ENCODE data around the gene CD79A. TPM values are rescaled to one million over a fixed set of nuclear protein-coding genes. Genes with fewer than 3 reads are reported as not detected.
A peak's percentile ranks its signal among the peaks of the same experiment; 100 is the strongest.

Gene CD79A
- total RNA-seq, 1 experiment from 2014 or later: 0.69 TPM

DNA sequence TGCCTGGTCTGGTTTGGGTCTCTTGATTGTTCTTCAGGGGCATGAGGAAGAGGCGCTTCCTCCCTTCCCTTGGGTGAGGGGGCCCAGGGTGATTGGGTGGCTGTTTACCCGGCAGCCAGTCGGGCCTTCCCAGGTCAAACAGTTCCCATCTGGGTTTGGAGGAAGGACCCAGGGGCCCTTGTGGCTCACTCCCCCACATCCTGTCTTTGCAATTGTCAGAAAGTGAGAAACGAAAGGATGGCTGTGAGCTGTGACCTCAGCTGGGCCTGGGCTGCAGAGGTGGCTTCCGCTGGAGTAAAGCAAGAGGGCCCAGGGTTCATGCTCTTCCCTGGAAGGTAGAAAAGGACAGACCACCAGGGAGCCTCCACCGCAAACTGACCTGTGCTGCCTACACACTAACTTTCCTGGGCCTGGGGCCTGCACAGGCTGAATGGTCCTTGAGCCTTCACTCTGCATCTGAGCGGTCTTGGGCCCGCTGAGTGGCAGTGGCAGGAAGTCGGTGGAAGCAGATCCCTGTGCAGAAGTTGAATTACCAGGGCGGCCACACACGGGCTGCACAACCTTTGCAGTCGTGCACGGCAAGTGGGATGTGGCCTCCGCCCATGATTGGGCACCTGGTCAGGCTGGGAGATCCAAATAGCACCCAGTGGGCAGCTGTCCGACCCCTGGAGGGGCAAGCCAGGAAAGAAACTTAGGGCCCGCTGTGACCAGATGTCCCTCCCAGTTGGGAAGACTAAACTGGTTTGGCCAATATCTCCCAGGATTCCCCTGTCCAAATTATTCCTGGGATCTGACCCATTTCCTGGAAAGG is 5.3 kb upstream of the CD79A start:
- H3K9ac ChIP-seq (ENCODE audit: low read length): no peak overlapping the region; the same call in 1 of the 2 replicates
- no peaks in the 10 kb centered on the region for H3K27me3 ChIP-seq (ENCODE audit: insufficient read depth, low read length)
- DNase-seq (ENCODE audit: low read depth, low spot score) (no peak), ATAC-seq (peak; percentile 13)
- no peak overlapping the region for H3K4me3 ChIP-seq (replicated peaks in 1 of 2; ENCODE audit: low read depth in 1 of 2, low read length in 2 of 2)
- peaks cover 0 to 34% of the 10 kb centered on the region in 2 experiments; a peak in 2 of 4 replicates for H3K4me1 ChIP-seq (ENCODE audit: control insufficient read depth in 1 of 2, insufficient read depth in 2 of 2, low read length in 2 of 2)
- CTCF ChIA-PET: interaction anchor here (1.5 to 2.3 kb wide), 5 partner anchors 12 to 163 kb away, joined by 3 to 16 read pairs (median 6); partner anchors contain the start of genes RABAC1 and RPS19
- H3K9me3 ChIP-seq (ENCODE audit: control insufficient read depth in 1 of 2, insufficient read depth in 1 of 2, low read depth in 1 of 2, low read length in 2 of 2): no peaks in the 10 kb centered on the region
- no TSS peak for BruUV-seq (replicated peaks)
- H3K27ac ChIP-seq (ENCODE audit: low read depth, low read length): peak overlapping the region; percentile 51
- RAD21 ChIA-PET (ENCODE audit: low non-redundant PET in 1 of 2, low total read pairs in 2 of 2, uncharacterized antibody in 2 of 2, unreplicated experiment in 2 of 2): no interaction called here
- H3K4me2 ChIP-seq (ENCODE audit: low read length): no peak overlapping the region
- intact Hi-C loops (cut with micrococcal nuclease): no loop called here
- TF ChIP-seq JUND (IDR thresholded peaks at IDR 0.05) (peak; percentile 42; the same call in 1 of the 2 replicates), ZFX (IDR thresholded peaks at IDR 0.05) (no peak), POLR2AphosphoS5 (IDR thresholded peaks at IDR 0.05; ENCODE audit: low read depth, low read length) (peak; percentile 48; the same call in 1 of the 2 replicates), SIN3A (IDR thresholded peaks at IDR 0.05; ENCODE audit: low read depth) (peak; percentile 34; the same call in 1 of the 2 replicates)
- H2AFZ ChIP-seq (ENCODE audit: low read depth, low read length, poor library complexity, severe bottlenecking): no peak overlapping the region
- no peaks in the 10 kb centered on the region for H3K9me2 ChIP-seq (ENCODE audit: insufficient read depth)
- peaks cover 33% of the 10 kb centered on the region for H3K79me2 ChIP-seq (ENCODE audit: insufficient read depth, low read length)
- peaks cover 34 to 49% of the 10 kb centered on the region in 2 experiments for H3K36me3 ChIP-seq (ENCODE audit: control insufficient read depth in 1 of 2, insufficient read depth in 2 of 2, low read length in 2 of 2)
- H4K20me1 ChIP-seq (ENCODE audit: insufficient read depth): peaks cover 39% of the 10 kb centered on the region; the same call in 1 of the 2 replicates
- POLR2A ChIA-PET: interaction anchor here (1.7 to 5.2 kb wide), 3 partner anchors 12 to 85 kb away, joined by 4 to 36 read pairs (median 6); partner anchors contain the start of gene RPS19

- H3K27ac ChIP-seq (ENCODE audit: low read depth, low read length): peak overlapping the region; percentile 51
These were observed 4.7 kb upstream of the CD79A start for GRCh38 chr19:41872384-41872774.

More at GRCh38 chr19:41872384-41872774, 4.7 kb upstream of the CD79A start:
- Histone ChIP-seq H3K36me3 (ENCODE audit: control insufficient read depth in 1 of 2, insufficient read depth in 2 of 2, low read length in 2 of 2) (peaks cover 30 to 43% of the 10 kb centered on the region in 2 experiments), H3K27me3 (ENCODE audit: insufficient read depth, low read length) (no peaks in the 10 kb centered on the region), H3K4me1 (ENCODE audit: control insufficient read depth in 1 of 2, insufficient read depth in 2 of 2, low read length in 2 of 2) (peaks cover 0 to 34% of the 10 kb centered on the region in 2 experiments; a peak in 2 of 4 replicates), H3K79me2 (ENCODE audit: insufficient read depth, low read length) (peaks cover 27% of the 10 kb centered on the region), H3K9me3 (ENCODE audit: control insufficient read depth in 1 of 2, insufficient read depth in 1 of 2, low read depth in 1 of 2, low read length in 2 of 2) (no peaks in the 10 kb centered on the region), H3K9me2 (ENCODE audit: insufficient read depth) (no peaks in the 10 kb centered on the region), H3K4me2 (ENCODE audit: low read length) (no peak overlapping the region), H3K9ac (ENCODE audit: low read length) (no peak overlapping the region; the same call in 1 of the 2 replicates), H3K4me3 (replicated peaks in 1 of 2; ENCODE audit: low read depth in 1 of 2, low read length in 2 of 2) (no peak overlapping the region), H2AFZ (ENCODE audit: low read depth, low read length, poor library complexity, severe bottlenecking) (no peak overlapping the region), H4K20me1 (ENCODE audit: insufficient read depth) (peaks cover 38% of the 10 kb centered on the region; the same call in 1 of the 2 replicates)
- peak; percentile 17 for ATAC-seq
- CTCF ChIA-PET: interaction anchor here (1.2 to 1.8 kb wide), 10 partner anchors 9 to 204 kb away, joined by 3 to 16 read pairs (median 6); partner anchors contain the start of genes RABAC1, RPS19 and ZNF574
- TF ChIP-seq POLR2AphosphoS5 (IDR thresholded peaks at IDR 0.05; ENCODE audit: low read depth, low read length): peak; percentile 36
- no peak for TF ChIP-seq ZFX (IDR thresholded peaks at IDR 0.05)
- DNase-seq (ENCODE audit: low read depth, low spot score): no peak
- intact Hi-C loops (cut with micrococcal nuclease): no loop called here
- RAD21 ChIA-PET (ENCODE audit: low non-redundant PET in 1 of 2, low total read pairs in 2 of 2, uncharacterized antibody in 2 of 2, unreplicated experiment in 2 of 2): interaction anchor here in 1 of 2 experiments (0.6 kb wide), 1 partner anchor 79 kb away, joined by 3 read pairs; no protein-coding TSS in a partner anchor
- POLR2A ChIA-PET: interaction anchor here (1.4 to 5.2 kb wide), 5 partner anchors 8 to 87 kb away, joined by 3 to 36 read pairs (median 6); partner anchors contain the start of genes RABAC1 and RPS19
- no TSS peak for BruUV-seq (replicated peaks)

Measured in HCT116 (cell line).